Testis (tissue), 2 donors: ENCODE results near the gene PABPC3.

ENCODE experiments used
- CTCF ChIP-seq, 3 experiments: fragments of 450-650 bp in 2 of 3; fragments of 200-600 bp in 1 of 3; sonication (generic) in 1 of 3; IDR thresholded peaks; one replicate each; pipeline ENCODE4 v1.5.1; 2016 to 2019; ENCODE audit warnings: antibody characterized with exemption in 3 of 3, mild to moderate bottlenecking in 2 of 3, moderate library complexity in 1 of 3
- POLR2A ChIP-seq: fragments of 450-650 bp; IDR thresholded peaks from one replicate; pipeline ENCODE4 v1.6.1; 2017; ENCODE audit warnings: antibody characterized with exemption, mild to moderate bottlenecking, moderate library complexity

DNA sequence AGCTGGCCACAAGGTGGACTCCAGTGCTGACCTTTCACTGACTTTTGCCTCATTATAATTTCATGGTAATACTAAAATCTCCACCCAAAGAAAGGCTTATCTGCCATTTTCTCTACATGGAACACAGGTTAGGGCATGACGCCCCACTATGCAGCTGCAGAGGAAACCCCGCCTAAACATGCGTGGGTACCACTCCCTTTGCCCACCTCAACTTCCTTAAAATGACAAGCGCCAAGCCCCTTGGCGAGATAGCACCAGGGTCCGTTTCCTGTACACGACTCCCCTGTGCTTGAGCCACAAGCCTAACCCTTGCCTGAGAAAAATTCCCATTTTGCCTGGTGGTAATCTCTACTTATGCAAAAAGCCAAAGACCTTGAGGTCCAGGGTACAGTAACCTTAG, 36.0 kb upstream of the PABPC3 start:
- no peak for TF ChIP-seq CTCF (IDR thresholded peaks at IDR 0.05)
- no peak for TF ChIP-seq POLR2A
